Aorta (tissue), 5 donors: ENCODE results near the gene GNG8. TPM values are rescaled to one million over a fixed set of nuclear protein-coding genes. Genes with fewer than 3 reads are reported as not detected.

Source experiments
- ATAC-seq: fragments of 200-7000 bp; cut with Tn5 transposase; one replicate; pipeline ENCODE4 v1.9.1; 2022; ENCODE audit warnings: moderate library complexity; ENCODE audit not compliant: low FRiP score
- DNase-seq, 2 donors: peaks; one replicate each; pipeline ENCODE4 v3.0.0-alpha.2; 2020
- H3K27ac ChIP-seq, 2 donors: one replicate each; pipeline ENCODE4 v1.5.1; 2013; ENCODE audit warnings: low read length in 2 of 2, mild to moderate bottlenecking in 2 of 2, moderate library complexity in 2 of 2, control low read depth in 1 of 2, inconsistent platforms in 1 of 2, low read depth in 1 of 2
- H3K27me3 ChIP-seq, 2 donors: one replicate each; pipeline ENCODE4 v1.6.1; 2013; ENCODE audit warnings: control low read depth in 1 of 2, low read length in 1 of 2, mild to moderate bottlenecking in 1 of 2, moderate library complexity in 1 of 2; ENCODE audit not compliant: insufficient read depth in 2 of 2, control insufficient read depth in 1 of 2
- H3K36me3 ChIP-seq, 2 donors: one replicate each; pipeline ENCODE4 v1.6.1; 2013; ENCODE audit warnings: control low read depth in 1 of 2, low read length in 1 of 2, mild to moderate bottlenecking in 1 of 2; ENCODE audit not compliant: insufficient read depth in 2 of 2, control insufficient read depth in 1 of 2
- H3K4me1 ChIP-seq, 2 donors: one replicate each; pipeline ENCODE4 v1.6.1; 2013; ENCODE audit warnings: low read length in 2 of 2, control low read depth in 1 of 2, mild to moderate bottlenecking in 1 of 2, moderate library complexity in 1 of 2; ENCODE audit not compliant: insufficient read depth in 2 of 2, control insufficient read depth in 1 of 2
- H3K4me3 ChIP-seq, 2 donors: one replicate each; pipeline ENCODE4 v1.5.1; 2013; ENCODE audit warnings: low read length in 2 of 2, control low read depth in 1 of 2, mild to moderate bottlenecking in 1 of 2
- H3K9me3 ChIP-seq: one replicate; pipeline ENCODE4 v1.6.1; 2013; ENCODE audit warnings: mild to moderate bottlenecking, low read length; ENCODE audit not compliant: control insufficient read depth
- WGBS, 2 donors: extraction: QIAGEN DNeasy Blood & Tissue Kit; methylation state at CpG; one replicate each; pipeline ENCODE4 v1.1.7; 2013; 5-methylcytosine and 5-hydroxymethylcytosine counted together
- intact Hi-C, 2 donors: fragments of 100-400 bp; cut with DNase I; formaldehyde crosslinking; loops; one replicate each; pipeline versions ENCODE4 v1.14.2 to v1.15.0; 2022
- polyA plus RNA-seq, 2 donors: library from polyadenylated mRNA; stranded (reverse); fragments of 200-250 nt; gene quantifications; one replicate each; pipeline ENCODE4 v1.2.3, GENCODE V29; 2013
- total RNA-seq, 2 donors: library from RNA; stranded (reverse); fragmentation: NEBNext Ultra II Directional; extraction: Animal tissue kit (Norgen Biotek cat#: 25700); gene quantifications; one replicate each; pipeline ENCODE4 v1.2.1, GENCODE V29; 2021
- donor health status: healthy with polysubstance abuse.
- donor health status: Bipolar disorder and iron deficiency.
- donor health status: DM: no; HTN: no; CAD: no.
- donor health status: DM: no; HTN: no; CAD: no.
- donor health status: DM: yes; HTN: yes; CAD: no.

The GNG8 gene
- total and polyA plus RNA-seq, 4 donors: 3.0 to 4.5 TPM; not detected in 2

- DNase-seq: no peak
- H3K4me3 ChIP-seq: no peak overlapping the region
- H3K27ac ChIP-seq: peak overlapping the region in 1 of 2 donors; percentile 25
- intact Hi-C loops: no loop called here
- no peak for ATAC-seq
- no peaks in the 10 kb centered on the region for H3K27me3 ChIP-seq
- peaks cover 0 to 3% of the 10 kb centered on the region in 2 donors for H3K4me1 ChIP-seq
- peaks cover 0 to 3% of the 10 kb centered on the region in 2 donors for H3K36me3 ChIP-seq
- no peaks in the 10 kb centered on the region for H3K9me3 ChIP-seq
- 72 to 76% methylated on average over 119 to 144 of the region's 144 CpGs for WGBS, 2 donors
Observed at GRCh38 chr19:46648961-46649960, 13.3 kb upstream of the GNG8 start.

- DNase-seq (no peak), ATAC-seq (no peak)
- Histone ChIP-seq H3K9me3 (no peaks in the 10 kb centered on the region), H3K27ac (peak overlapping the region in 1 of 2 donors; percentile 38), H3K27me3 (no peaks in the 10 kb centered on the region), H3K4me3 (no peak overlapping the region), H3K36me3 (peaks cover 0 to 3% of the 10 kb centered on the region in 2 donors), H3K4me1 (peaks cover 0 to 2% of the 10 kb centered on the region in 2 donors)
- intact Hi-C loops: no loop called here
- WGBS, 2 donors: 77% methylated on average over 63 of the region's 63 CpGs
Observed at GRCh38 chr19:46648060-46648960, 12.3 kb upstream of the GNG8 start.

GRCh38 chr19:46646402-46646801, 10.4 kb upstream of the GNG8 start:
- 55 to 62% methylated on average over 3 of the region's 3 CpGs for WGBS, 2 donors
- H3K27me3 ChIP-seq: no peaks in the 10 kb centered on the region
- peaks cover 0 to 3% of the 10 kb centered on the region in 2 donors for H3K36me3 ChIP-seq
- H3K4me1 ChIP-seq: peaks cover 0 to 2% of the 10 kb centered on the region in 2 donors
- H3K27ac ChIP-seq: peak overlapping the region; percentile 33 to 41
- DNase-seq: no peak
- intact Hi-C loops: no loop called here
- H3K4me3 ChIP-seq: no peak overlapping the region
- no peaks in the 10 kb centered on the region for H3K9me3 ChIP-seq
- ATAC-seq: no peak

- H3K27me3 ChIP-seq: no peaks in the 10 kb centered on the region
- peaks cover 0 to 3% of the 10 kb centered on the region in 2 donors for H3K36me3 ChIP-seq
- ATAC-seq: peak; percentile 90
- WGBS, 2 donors: 3 to 5% methylated on average over 3 of the region's 3 CpGs
- H3K27ac ChIP-seq: peak overlapping the region; percentile 46 to 68
- no peak for DNase-seq
- H3K4me1 ChIP-seq: peaks cover 0 to 2% of the 10 kb centered on the region in 2 donors
- no peak overlapping the region for H3K4me3 ChIP-seq
- no peaks in the 10 kb centered on the region for H3K9me3 ChIP-seq
- intact Hi-C loops: no loop called here
Observed at GRCh38 chr19:46644720-46645119, 8.7 kb upstream of the GNG8 start.

GRCh38 chr19:46640656-46641055, 4.7 kb upstream of the GNG8 start:
- Histone ChIP-seq H3K27ac (peak overlapping the region in 1 of 2 donors; percentile 25), H3K4me1 (peaks cover 0 to 2% of the 10 kb centered on the region in 2 donors), H3K4me3 (no peak overlapping the region), H3K9me3 (no peaks in the 10 kb centered on the region), H3K27me3 (no peaks in the 10 kb centered on the region), H3K36me3 (no peaks in the 10 kb centered on the region)
- no peak for ATAC-seq
- WGBS, 2 donors: 78 to 79% methylated on average over 2 of the region's 2 CpGs
- intact Hi-C loops: no loop called here
- no peak for DNase-seq

- DNase-seq (peak; percentile 87 to 89), ATAC-seq (peak; percentile 57)
- WGBS, 2 donors: 5 to 8% methylated on average over 35 to 49 of the region's 49 CpGs
- peaks cover 0 to 2% of the 10 kb centered on the region in 2 donors for H3K4me1 ChIP-seq
- H3K27me3 ChIP-seq: no peaks in the 10 kb centered on the region
- H3K4me3 ChIP-seq: peak overlapping the region; percentile 54 to 58
- intact Hi-C loops: no loop called here
- peak overlapping the region; percentile 3 to 82 for H3K27ac ChIP-seq
- no peaks in the 10 kb centered on the region for H3K9me3 ChIP-seq
- no peaks in the 10 kb centered on the region for H3K36me3 ChIP-seq
Observed at GRCh38 chr19:46639358-46640182, 3.6 kb upstream of the GNG8 start.

GRCh38 chr19:46637224-46637623, 1.2 kb upstream of the GNG8 start:
- ATAC-seq: no peak
- Histone ChIP-seq H3K27me3 (no peaks in the 10 kb centered on the region), H3K27ac (no peak overlapping the region), H3K4me1 (no peaks in the 10 kb centered on the region), H3K9me3 (no peaks in the 10 kb centered on the region), H3K36me3 (no peaks in the 10 kb centered on the region), H3K4me3 (no peak overlapping the region)
- intact Hi-C loops: no loop called here
- WGBS, 2 donors: 88 to 92% methylated on average over 14 of the region's 14 CpGs
- no peak for DNase-seq
